T-helper 1 cell (primary cell): ENCODE data around the gene FKBP10.

Experiments used
- DNase-seq, 5 donors: peaks; one replicate each; pipeline ENCODE4 v3.0.0-alpha.2; 2012 to 2020

Gene FKBP10

DNA sequence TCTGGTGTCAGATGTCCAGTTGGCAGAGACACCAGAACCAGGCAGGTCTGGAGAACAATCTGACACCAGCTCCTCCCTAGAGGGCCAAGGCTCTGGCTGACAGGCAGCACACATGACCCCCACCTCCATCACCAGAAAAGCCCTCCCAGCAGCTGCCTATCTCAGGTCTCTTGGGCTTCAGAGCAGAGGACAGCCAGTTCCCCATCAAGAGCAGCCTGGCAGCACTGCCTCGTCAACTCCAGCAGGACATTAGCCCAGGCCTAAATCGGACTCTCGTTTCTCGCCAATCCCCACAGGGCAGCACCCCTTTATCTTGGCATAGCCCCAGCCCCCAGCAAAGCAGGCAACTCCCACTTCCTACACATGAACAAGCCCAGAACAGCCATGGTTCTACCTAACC is 30.7 kb upstream of the FKBP10 start:
- no peak for DNase-seq

DNA sequence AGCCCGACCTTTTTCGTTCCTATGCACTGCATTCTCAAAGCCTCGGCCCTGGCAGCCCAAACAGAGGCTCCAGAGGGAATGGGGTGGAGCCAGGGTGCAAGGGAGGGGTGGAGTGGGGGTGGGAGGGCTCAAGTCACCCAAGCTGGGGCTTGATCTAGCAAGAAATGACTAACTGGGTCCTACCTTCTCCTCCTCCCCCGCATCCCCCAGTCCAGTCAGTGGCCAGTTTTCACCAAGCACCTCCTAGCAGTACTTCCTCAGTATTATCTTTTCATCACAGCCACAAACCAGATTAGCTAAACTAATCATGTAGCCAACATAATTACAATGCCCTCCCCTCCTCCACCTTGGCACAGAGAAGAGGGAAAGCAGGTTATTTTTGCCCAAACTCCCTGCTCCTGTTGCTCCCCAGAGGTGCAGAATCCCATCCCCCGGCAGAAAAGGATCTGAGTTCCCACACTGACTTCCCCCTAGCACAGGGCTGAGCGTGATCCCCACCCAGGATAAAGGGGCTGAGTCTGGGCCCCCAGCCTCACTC is 28.5 kb upstream of the FKBP10 start:
- no peak for DNase-seq

DNA sequence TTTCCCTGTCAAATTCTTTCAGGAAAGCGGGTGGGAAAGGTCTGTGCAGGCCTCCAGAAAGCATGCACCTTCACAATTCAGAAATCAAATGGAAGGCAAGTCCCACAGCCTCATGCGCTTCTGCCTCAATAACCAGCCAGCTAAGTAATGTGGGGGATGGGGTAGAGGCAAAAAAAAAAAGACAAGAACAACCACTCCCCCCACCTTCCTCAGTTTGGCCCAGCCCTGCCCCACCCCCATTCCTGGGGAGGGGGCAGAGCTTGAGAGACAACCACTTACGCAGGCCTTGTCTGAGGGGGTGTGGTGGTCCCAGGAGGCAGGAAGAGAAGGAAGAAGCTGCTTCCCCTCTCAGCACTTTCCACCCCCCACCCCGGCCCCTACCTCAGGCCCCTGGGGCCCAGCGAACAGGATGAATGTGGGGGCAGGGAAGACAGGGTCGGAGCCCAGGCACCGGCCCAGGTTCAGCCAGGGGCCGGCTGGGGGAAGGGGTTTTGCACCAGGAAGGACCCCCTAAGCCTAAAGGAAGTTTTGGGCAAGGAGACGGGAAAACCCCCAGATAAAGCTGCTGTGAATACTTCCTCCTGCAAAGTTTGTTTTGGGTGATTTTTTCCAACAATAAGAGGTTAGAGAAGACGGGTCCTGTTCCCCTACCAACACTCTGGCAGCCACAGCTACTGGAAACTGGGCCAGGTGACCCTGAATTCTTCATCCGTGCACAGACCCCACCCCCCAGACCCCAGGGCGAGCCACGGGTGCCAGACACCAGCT is 27.5 kb upstream of the FKBP10 start:
- no peak for DNase-seq

DNA sequence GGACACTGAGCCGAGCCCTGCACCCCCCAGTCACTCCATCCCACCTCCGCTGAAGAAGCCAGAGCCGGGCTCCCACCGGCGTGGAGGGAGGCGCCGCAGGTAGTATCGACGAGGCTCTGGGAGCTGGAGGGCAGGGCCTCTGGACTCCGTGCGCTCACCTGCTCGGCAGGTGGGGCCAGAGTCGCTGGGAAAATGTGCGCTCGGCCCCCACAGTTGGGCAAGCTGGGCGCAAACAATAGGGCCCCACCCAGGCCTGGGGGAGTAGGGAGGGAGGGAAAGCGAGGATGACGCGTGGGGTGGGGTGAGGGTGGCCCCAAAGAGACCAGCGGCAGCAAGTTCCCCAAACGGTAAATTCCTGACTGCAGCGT is 27.0 kb upstream of the FKBP10 start:
- no peak for DNase-seq

DNA sequence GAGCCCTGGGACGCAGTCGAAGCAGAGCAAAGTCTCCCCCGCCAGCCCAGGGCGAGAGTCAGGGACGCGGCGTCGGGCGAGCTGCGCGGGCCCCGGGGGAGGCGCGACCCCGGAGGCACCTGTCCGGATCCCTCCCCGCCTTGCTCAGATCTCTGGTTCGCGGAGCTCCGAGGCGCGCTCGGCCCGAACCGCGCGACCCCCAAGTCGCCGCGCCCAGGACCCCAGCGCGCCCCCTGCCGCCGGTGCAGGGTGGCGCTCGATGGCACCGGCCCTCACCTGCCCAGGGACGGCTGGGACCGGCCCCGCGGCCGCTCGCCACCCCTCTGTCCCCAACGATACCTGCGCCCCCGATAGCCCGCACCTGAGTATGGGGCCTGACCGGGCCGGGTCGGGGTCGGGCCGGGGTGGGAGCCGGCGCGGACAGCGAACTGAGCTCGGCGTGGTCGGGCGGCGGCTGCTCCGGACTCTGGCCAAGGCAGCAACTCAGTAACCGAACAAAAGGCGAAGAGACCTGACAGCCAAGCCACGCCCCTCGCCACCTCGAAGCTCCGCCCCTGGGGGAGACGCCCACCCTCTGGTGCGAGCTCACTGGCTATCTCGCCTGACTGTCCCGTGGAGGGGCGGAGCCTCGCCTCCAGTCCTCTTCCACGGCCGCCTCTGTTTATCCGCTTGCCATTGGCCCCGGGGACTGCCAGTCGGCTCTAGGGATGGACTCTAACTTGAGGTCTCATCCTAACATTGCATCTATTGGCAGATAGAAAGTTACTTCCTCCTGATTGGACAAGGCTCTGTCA is 26.4 kb upstream of the FKBP10 start, which contains the start of gene JUP:
JUP (minus strand) TSS at position 485 of the 794 bp plus-strand sequence. CDS start 14,857 bp downstream, outside the sequence.
- DNase-seq: peak; percentile 69 to 87 (median 79)

DNA sequence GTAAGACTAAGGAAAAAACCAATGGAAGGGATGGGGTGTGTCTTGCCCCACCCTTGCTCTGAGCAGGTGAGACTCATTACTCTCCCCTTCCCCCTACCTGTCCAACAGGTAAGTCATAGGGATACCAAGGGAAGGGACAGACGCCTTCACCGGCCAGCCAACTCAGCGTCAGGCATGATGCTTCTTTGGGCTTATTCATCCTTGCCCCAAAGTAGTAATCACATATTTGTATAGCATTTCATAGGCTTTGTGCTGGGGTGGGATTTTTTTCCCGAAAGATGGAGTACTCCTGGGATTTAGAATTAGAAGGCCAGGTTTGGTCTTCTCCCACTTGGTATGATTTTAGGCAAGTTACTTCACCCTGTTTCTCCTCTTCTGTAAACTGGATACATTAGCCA is 25.8 kb upstream of the FKBP10 start:
- DNase-seq: no peak

DNA sequence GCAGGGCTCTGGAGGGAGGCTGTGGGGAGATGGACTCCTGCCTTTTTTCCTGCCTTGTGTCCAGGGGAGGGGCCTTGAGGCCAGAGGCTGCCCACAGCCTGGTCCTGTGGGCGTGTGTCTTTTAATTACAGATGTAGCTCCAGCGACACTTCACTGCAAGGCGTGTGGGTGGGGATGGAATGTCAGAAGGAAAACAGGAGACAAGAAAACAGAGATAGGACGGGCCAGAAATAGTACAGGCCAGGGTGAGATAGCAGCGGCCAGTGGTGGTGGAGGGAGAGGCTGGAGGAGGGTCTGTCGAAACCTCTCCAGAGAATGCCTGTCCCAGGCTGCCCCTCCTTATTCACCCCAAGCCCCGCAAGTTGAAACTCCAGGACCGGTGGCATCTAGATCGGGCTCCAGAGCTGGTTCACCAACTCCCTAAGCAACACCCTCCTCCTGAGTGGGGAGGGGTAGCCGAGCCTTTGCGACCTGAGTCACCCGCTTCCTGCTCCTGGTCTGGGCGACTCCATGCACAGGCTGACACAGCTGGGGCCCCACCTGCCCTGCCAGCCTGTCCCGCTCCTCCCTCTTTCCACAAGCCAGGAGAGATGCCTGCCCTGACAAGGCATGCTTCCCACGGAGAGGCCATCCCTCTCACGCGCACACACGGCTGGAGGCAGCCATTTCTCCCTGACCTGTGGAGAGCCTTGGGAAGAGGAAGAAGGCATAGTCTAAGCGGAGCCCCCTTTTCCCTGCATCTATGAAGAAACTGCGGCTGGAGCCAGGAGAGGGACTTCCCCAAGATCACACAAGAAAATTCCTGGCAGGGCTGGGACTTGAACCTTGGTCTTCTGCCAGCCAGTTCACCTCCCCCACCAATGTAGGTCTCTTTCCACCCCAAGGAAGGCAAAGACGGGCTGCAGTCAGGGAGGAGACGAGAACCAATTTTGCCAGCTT is 19.7 kb upstream of the FKBP10 start:
- DNase-seq: no peak

DNA sequence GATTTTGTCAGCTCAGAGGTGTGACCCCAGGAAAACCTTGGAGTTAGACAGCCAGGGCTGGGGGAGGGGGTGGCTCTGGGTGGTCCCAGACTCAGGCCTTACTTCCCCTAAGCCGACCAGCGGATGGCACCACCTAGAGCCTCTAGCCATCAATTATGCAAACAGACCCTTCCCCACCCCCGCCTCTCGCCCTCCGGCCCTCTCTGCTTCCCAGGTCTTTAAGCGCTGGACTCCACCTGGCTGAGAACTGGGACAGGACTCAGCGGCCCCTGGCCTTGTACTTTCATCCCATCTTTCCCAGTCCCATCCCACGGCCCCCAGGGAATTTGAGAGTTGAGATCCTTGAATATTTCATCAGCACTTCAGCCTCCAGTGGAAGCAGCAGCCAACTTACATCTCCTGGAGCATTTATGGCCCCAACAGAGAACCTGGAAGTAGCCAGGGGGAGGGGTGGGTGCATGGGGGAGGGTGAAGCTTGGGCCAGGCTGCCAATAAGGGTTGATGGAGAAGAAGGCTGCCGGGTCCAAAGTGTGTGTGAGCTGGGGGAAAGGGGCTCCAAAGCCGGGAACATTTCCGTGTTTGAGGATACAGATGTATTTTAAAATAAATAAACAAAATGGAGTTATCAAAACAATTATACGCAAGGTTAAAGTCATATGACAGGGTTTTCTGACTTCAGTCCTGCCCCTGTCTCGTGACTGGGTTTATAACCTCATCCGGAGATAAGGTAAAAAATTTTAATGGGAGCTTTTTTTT is 18.8 kb upstream of the FKBP10 start:
- DNase-seq: no peak

DNA sequence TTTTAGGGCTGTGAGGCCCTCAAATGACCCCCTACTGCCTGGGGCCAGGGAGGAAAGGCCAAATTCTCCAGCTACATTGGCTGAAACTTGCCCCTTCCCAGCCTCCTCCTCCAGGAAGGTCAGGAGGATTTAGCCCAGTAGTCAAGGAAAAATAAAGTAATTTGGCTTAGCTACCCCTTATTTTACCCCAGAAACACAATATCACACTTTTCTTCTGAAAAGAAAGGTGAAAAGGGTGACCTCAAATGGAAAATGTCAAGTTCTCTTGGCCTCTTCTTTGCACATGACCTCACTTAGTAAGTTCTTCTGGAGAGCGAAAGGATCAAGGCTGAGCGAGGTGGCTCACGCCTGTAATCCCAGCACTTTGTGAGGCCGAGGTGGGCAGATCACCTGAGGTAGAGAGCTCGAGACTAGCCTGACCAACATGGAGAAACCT is 18.2 kb upstream of the FKBP10 start:
- DNase-seq: no peak

DNA sequence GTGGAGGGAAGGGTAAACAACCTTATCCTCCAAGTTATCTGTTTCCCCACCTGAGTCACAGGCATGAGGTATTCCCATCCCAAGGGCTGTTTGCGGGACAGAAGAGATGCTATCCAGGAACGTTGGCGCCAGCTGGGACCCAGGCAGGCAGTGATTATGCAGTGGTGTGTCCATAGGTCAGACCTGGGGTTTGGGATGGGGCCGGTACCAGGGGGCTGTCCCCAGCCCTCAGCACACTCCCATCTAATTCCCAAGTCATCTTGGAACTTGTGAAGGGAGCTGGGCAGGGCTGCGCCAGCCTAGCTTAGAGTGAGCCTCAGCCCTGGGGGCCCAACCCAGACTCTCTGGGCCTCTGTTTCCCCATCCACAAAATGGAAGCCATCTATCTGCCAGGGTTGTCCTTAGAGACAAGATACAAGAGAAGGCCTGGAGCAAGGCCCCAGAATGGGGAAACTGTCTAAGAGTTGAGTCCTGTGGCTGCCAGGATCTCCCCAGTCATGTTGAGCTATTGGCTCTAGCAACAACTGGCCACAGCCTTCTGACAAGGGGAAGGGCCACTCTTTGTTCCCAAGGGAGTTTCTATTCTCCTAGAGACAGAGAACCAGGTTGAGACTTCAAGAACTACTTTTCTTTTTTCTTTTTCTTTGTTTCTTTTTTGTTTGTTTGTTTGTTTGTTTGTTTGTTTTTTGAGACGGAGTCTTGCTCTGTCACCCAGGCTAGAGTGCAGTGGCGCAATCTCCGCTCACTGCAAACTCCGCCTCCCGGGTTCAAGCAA is 16.5 kb upstream of the FKBP10 start:
- DNase-seq: no peak

DNA sequence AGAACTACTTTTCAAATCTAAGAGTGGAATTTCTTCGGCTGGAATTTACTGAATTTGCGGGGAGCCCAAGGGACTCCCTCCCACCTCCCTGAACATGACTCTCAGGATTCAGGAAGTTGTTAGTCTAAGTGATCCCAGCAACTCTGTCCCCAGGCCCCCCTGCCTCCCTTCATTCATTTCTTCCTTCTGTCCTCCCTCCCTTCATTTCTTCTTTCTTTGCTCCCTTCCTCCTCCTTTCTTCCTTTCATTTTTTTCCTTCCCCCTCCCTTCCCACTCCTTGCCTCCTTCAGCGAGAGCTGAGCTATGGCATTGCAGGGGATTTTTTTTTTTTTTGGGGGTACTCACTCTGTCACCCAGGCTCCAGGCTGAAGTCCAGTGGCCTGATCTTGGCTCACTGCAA is 15.4 kb upstream of the FKBP10 start:
- DNase-seq: no peak

DNA sequence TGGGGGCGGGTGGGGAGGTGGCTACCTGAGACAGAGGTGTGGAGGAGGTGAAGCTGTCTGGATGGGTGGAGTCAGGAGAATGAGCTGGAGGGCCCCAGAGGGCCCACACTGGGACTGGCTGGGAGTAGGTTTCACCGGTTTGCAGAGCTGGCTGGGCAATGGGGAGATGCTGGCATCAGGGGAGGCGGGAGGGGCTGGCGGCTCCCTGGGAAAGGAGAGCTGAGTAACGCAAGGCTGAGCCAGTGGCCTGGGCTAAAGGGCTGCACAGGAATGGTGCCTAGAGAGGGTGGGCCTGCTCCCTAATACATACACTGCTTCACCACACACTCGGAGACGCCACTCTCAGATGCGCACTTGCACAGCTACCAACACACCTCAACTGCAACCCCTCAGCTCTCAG is 13.4 kb upstream of the FKBP10 start:
- no peak for DNase-seq

DNA sequence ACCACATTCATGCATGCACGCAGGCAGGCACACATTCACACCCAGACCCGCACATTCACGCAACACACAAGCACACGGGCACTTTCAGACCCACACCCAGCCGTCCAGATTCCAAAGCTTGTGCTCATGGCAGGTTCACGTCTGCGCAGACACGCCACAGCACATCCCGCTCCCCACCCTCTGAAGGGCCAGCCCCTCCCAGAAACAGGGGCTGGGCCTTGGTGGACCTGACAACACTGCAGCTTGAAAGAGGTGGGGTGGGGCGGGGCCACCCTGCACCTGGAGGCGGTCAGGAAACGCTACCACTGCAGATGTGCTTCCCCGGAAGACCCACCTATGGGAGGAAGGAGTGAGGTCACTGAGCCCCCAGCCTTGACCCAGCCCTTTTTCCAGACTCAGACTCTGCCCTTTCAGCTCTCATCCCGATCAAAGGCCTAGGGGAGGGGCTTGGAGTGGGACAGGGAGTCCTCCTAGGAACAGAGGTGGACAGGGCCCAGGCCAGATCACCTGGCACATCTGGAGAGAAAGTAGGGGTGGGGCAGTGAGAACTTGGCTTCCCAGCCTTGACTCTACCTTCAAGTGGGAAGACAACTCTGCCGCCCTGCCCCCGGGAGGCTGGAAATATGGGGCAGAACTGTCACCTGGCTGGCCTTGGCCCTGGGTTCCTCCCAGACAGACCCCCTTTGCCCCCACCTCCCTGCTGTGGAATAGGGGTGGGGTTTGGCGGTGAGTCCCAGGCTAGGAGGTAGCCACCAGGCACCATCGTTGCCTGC is 12.0 kb upstream of the FKBP10 start:
- DNase-seq: peak in 1 of 5 donors; percentile 15

DNA sequence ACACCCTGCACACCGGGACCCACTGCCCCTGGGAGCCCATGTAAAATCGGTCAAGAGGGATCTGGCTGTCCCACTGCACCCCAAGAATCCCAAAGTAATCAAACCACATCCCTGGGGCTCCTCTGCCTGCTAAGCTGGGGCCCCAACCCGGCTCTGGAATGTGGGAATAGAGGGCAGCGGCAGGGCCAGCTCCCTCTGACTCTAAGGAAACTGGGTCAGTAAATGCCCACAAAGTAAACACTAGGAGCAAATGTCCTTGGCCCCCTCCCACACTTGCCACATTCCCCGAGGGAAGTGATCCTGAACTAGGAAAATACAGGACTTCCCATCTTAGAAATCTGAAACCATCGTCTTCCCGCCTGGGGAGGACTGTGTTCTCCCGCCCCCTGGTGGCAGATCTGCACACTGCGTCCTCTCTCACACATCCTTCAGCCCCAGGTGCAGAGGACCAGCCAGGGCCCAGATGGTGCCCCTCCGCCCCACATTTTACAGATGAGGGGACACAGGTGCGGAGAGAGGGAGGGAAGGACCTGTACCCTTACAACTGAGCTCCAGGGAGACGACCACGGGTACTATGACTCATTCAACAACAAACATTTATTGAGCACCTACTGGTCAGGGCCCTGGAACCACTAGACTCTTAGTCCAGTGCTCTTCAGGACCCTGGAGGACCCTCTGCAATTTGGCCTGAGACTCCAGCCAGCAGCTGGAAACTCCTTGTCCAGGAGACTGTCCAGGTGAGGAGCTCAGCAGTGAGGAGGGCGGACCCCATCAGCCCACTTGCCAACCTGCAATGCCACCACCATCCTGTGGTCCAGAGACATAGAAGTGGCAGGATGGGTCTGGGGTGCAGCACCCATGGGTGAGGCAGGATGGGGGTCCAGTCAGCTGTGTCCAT is 11.2 kb upstream of the FKBP10 start:
- DNase-seq: peak; percentile 39 to 68 (median 57)

DNA sequence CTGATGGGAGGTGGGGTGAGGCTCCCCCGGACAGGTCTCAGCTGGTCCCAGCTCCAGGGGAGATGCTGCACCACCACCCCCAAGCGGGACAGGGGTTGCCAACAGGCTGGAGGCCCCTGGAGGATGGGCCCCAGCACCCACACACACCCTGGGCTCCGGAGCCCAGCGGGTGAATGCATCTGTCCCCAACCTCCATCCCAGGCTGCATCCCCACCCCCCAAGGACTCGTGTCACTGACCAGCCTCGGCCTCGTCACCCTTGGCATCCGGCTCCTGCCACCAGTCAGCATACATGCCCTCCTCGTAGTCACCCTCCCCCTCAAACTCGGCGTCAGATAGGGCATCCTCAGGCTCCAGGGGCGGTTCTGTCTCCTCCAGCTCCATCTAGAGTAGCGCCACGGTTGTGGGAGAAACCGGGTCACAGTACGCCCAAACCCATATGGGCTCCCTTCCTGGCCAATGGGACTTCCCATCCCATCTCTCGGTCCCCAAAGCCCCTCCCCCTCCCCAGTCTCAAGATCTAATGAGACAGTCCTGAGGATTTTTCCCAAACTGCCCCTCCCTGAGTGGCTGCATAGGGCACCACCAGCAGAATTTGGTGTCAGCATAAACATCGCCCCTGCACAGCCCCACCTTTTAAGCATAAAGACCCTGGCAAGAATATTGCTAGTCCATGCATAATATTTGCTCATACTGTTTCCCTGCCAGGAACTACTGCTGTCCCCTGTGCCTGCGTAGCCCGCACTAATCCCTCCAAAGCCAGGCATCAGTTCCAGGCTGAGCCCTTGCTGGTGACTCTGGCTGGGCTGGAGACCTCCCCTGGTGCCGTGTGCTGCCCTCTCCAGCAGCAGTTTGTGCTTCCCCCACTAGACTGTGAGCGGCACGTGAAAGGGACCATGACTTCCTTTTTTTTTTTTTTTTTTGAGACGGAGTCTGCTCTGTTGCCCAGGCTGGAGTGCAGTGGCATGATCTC is 9.5 kb upstream of the FKBP10 start:
- DNase-seq: no peak

DNA sequence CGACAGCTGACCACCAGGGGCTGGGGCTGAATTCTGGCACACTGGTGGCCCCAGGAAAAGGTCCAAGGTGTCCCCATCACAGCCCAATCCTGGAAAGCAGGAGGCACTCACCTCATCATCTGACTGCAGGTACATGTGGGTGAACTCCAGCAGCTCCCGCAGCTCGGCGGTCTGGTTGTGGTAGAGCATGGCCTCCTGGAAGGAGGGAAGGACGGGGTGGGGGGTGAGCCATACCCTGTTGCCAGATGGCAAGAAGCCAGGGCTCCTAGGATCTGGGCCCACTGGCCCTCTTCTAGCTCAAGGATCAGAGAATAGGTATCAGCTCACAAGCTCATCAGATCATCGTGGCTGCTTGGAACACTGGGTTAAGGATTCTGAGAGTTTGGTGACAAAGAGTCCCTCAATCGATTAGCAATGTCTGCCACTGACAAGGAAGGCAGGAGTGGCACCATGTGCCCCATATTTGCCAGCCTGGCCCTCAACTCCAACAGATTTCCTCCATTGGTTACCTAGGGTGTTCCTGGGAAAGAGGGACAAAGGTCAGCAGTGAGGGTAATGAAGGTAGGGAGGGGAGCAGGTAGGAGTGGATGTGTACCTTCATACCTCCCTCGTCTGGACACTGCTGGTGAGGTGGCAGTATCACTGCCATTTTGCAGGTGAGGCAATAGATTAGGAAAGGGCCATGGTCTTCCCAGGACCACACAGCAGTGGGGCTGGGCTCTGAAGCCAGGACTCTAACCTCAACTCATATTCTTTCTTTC is 5.9 kb upstream of the FKBP10 start:
- no peak for DNase-seq
